HepG2 (cell line): ENCODE data around the gene NBEAL1. TPM values are rescaled to one million over a fixed set of nuclear protein-coding genes. Genes with fewer than 3 reads are reported as not detected.

Source experiments
- BHLHE40 ChIP-seq: IDR thresholded peaks from 2 replicates; pipeline ENCODE4 v1.6.1; 2011; ENCODE audit warnings: low read length, improper control_type of control experiment
- CBX5 ChIP-seq: sonication (generic); formaldehyde crosslinking; IDR thresholded peaks from 2 replicates; pipeline ENCODE4 v1.4.0; 2020; ENCODE audit warnings: missing genetic modification reagents, borderline replicate concordance
- DNMT3B ChIP-seq: conservative IDR thresholded peaks from 2 replicates; pipeline ENCODE4 v1.6.1; 2016; ENCODE audit warnings: missing biosample characterization, control low read depth
- DPF2 ChIP-seq: sonication (generic); formaldehyde crosslinking; IDR thresholded peaks from 2 replicates; pipeline ENCODE4 v1.4.0; 2020; ENCODE audit warnings: mild to moderate bottlenecking, low read depth, missing genetic modification reagents, borderline replicate concordance
- JUND ChIP-seq: sonication (generic); formaldehyde crosslinking; IDR thresholded peaks from 2 replicates; pipeline ENCODE4 v1.8.0; 2022; ENCODE audit warnings: mild to moderate bottlenecking, missing genetic modification reagents
- MAFG ChIP-seq: sonication (generic); formaldehyde crosslinking; IDR thresholded peaks from 2 replicates; pipeline ENCODE4 v1.5.1; 2020; ENCODE audit warnings: mild to moderate bottlenecking, missing genetic modification reagents
- MAFK ChIP-seq, 2 experiments: IDR thresholded peaks in 1 of 2; conservative IDR thresholded peaks in 1 of 2; 2 replicates each; pipeline ENCODE4 v1.6.1; 2011; ENCODE audit warnings: improper control_type of control experiment in 2 of 2, low read length in 2 of 2
- MXD3 ChIP-seq: IDR thresholded peaks from 2 replicates; pipeline ENCODE4 v1.6.1; 2016; ENCODE audit warnings: mild to moderate bottlenecking, missing biosample characterization, missing genetic modification reagents
- NFKB2 ChIP-seq: sonication (generic); formaldehyde crosslinking; IDR thresholded peaks from 2 replicates; pipeline ENCODE4 v1.4.0; 2020; ENCODE audit warnings: missing genetic modification reagents, borderline replicate concordance
- PHF20 ChIP-seq: sonication (generic); formaldehyde crosslinking; IDR thresholded peaks from 2 replicates; pipeline ENCODE4 v1.5.0; 2020; ENCODE audit warnings: mild to moderate bottlenecking, missing genetic modification reagents
- PLSCR1 ChIP-seq: sonication (generic); formaldehyde crosslinking; IDR thresholded peaks from 2 replicates; pipeline ENCODE4 v1.5.0; 2020; ENCODE audit warnings: missing genetic modification reagents, mild to moderate bottlenecking, borderline replicate concordance
- STAT6 ChIP-seq: sonication (generic); formaldehyde crosslinking; IDR thresholded peaks from 2 replicates; pipeline ENCODE4 v1.4.0; 2020; ENCODE audit warnings: missing genetic modification reagents, mild to moderate bottlenecking, borderline replicate concordance
- TMF1 ChIP-seq: sonication (generic); formaldehyde crosslinking; IDR thresholded peaks from 2 replicates; pipeline ENCODE4 v1.8.1; 2022; ENCODE audit warnings: low read depth, missing genetic modification reagents
- ZKSCAN8 ChIP-seq: IDR thresholded peaks from 2 replicates; pipeline ENCODE4 v1.6.1; 2016; ENCODE audit warnings: borderline replicate concordance, missing genetic modification reagents, missing compliant biosample characterization
- ZMYM4 ChIP-seq: sonication (generic); formaldehyde crosslinking; IDR thresholded peaks from 2 replicates; pipeline ENCODE4 v1.8.1; 2023; ENCODE audit warnings: mild to moderate bottlenecking, missing genetic modification reagents
- ZNF337 ChIP-seq: sonication (generic); formaldehyde crosslinking; IDR thresholded peaks from 2 replicates; pipeline ENCODE4 v1.5.1; 2020; ENCODE audit warnings: missing genetic modification reagents, low read depth, mild to moderate bottlenecking, borderline replicate concordance
- ZNF446 ChIP-seq: sonication (generic); formaldehyde crosslinking; IDR thresholded peaks from 2 replicates; pipeline ENCODE4 v1.5.0; 2020; ENCODE audit warnings: mild to moderate bottlenecking, missing genetic modification reagents
- ZNF512 ChIP-seq: sonication (generic); formaldehyde crosslinking; IDR thresholded peaks from 2 replicates; pipeline ENCODE4 v1.4.0; 2020; ENCODE audit warnings: mild to moderate bottlenecking, missing genetic modification reagents
- ZNF879 ChIP-seq: sonication (generic); formaldehyde crosslinking; IDR thresholded peaks from 2 replicates; pipeline ENCODE4 v1.8.1; 2023; ENCODE audit warnings: missing genetic modification reagents
- ZSCAN29 ChIP-seq: sonication (generic); formaldehyde crosslinking; conservative IDR thresholded peaks from 2 replicates; pipeline ENCODE4 v1.4.0; 2020; ENCODE audit warnings: mild to moderate bottlenecking, missing genetic modification reagents
- polyA plus RNA-seq, 8 experiments: library from polyadenylated mRNA; depleted of rRNA in 3 of 8; stranded (reverse) in 7 of 8; unstranded in 1 of 8; fragments of >200 nt; fragmentation: Illumina TruSeq in 4 of 8; extraction: Trizol in 4 of 8; gene quantifications; 2 replicates each; pipeline versions ENCODE4 v1.2.1 to v1.2.3, GENCODE V29; 2011 to 2016; ENCODE audit warnings: low read depth in 4 of 8, missing spikeins in 1 of 8, mixed read lengths in 1 of 8; ENCODE audit not compliant: insufficient read depth in 1 of 8
- total RNA-seq, 5 experiments: library from RNA; depleted of rRNA; stranded (reverse); fragments of >200 nt; fragmentation: Illumina TruSeq; extraction: Trizol; gene quantifications; 2 replicates each; pipeline ENCODE4 v1.2.3, GENCODE V29; 2016; ENCODE audit warnings: low read depth in 1 of 5

NBEAL1 gene
- total and polyA plus RNA-seq, 2 of the 13 experiments (the other 11 are each of a cell fraction or from before 2014, with no cell fraction given): 6.4 to 15.7 TPM

- no peak for TF ChIP-seq DPF2
- no peak for TF ChIP-seq ZNF879
- no peak for TF ChIP-seq NFKB2
- TF ChIP-seq MAFK (conservative IDR thresholded peaks at IDR 0.05 in 1 of 2, IDR thresholded peaks at IDR 0.05 in 1 of 2; ENCODE audit: low read length in 2 of 2): peak; percentile 87 to 96
- no peak; the same call in 1 of the 2 replicates for TF ChIP-seq ZKSCAN8
- 0 out of 2 replicates have a peak, but pooled peaks have one; percentile 44 for TF ChIP-seq ZNF512 (CRISPR knock-in tag)
- no peak; the same call in 1 of the 2 replicates for TF ChIP-seq ZSCAN29 (CRISPR knock-in tag)
- TF ChIP-seq BHLHE40: no peak
- peak; percentile 87 for TF ChIP-seq JUND (CRISPR knock-in tag)
- TF ChIP-seq TMF1 (CRISPR knock-in tag): no peak
- peak; percentile 89; the same call in 1 of the 2 replicates for TF ChIP-seq ZNF446 (CRISPR knock-in tag)
- peak; percentile 45; the same call in 1 of the 2 replicates for TF ChIP-seq CBX5 (CRISPR knock-in tag)
- TF ChIP-seq MXD3 (CRISPR knock-in tag): peak; percentile 84
- TF ChIP-seq PLSCR1 (CRISPR knock-in tag): no peak; the same call in 1 of the 2 replicates
- TF ChIP-seq ZNF337 (CRISPR knock-in tag): 0 out of 2 replicates have a peak, but pooled peaks have one; percentile 63
- TF ChIP-seq ZMYM4: peak; percentile 96
- TF ChIP-seq MAFG: no peak
- peak; percentile 75 for TF ChIP-seq PHF20 (CRISPR knock-in tag)
- peak; percentile 34; the same call in 1 of the 2 replicates for TF ChIP-seq STAT6 (CRISPR knock-in tag)
- peak; percentile 63; the same call in 1 of the 2 replicates for TF ChIP-seq DNMT3B (CRISPR knock-in tag)
Observed at GRCh38 chr2:203014456-203015199, at the start of gene NBEAL1 (continued).
